ENCODE data around the gene C19orf47.

Gene C19orf47

GRCh38 chr19:40344422-40344821, 3.8 kb downstream of the C19orf47 start:
- no peak for TF ChIP-seq CTCF (conservative IDR thresholded peaks at IDR 0.05)
- no peak for TF ChIP-seq ZFX (IDR thresholded peaks at IDR 0.05)
- no peak overlapping the region for H3K27ac ChIP-seq

- H3K27ac ChIP-seq = no peak overlapping the region
- TF ChIP-seq ZFX (IDR thresholded peaks at IDR 0.05) (no peak), CTCF (conservative IDR thresholded peaks at IDR 0.05) (no peak)
These were observed 5.4 kb downstream of the C19orf47 start for GRCh38 chr19:40342644-40343311.

GRCh38 chr19:40341601-40342482, 6.4 kb downstream of the C19orf47 start:
- no peak overlapping the region for H3K27ac ChIP-seq
- TF ChIP-seq CTCF (conservative IDR thresholded peaks at IDR 0.05) (no peak), ZFX (IDR thresholded peaks at IDR 0.05) (no peak)

- H3K27ac ChIP-seq = no peak overlapping the region
- TF ChIP-seq CTCF (conservative IDR thresholded peaks at IDR 0.05) (no peak), ZFX (IDR thresholded peaks at IDR 0.05) (no peak)
These were observed 9.0 kb downstream of the C19orf47 start for GRCh38 chr19:40339018-40339728.

- TF ChIP-seq ZFX (IDR thresholded peaks at IDR 0.05) (no peak), CTCF (conservative IDR thresholded peaks at IDR 0.05) (no peak)
- no peak overlapping the region for H3K27ac ChIP-seq
These were observed 10.6 kb downstream of the C19orf47 start for GRCh38 chr19:40337594-40337993.

GRCh38 chr19:40337107-40337506, 11.1 kb downstream of the C19orf47 start:
- TF ChIP-seq CTCF (conservative IDR thresholded peaks at IDR 0.05) (no peak), ZFX (IDR thresholded peaks at IDR 0.05) (no peak)
- H3K27ac ChIP-seq = no peak overlapping the region

GRCh38 chr19:40336601-40336900, 11.6 kb downstream of the C19orf47 start:
- no peak overlapping the region for H3K27ac ChIP-seq
- no peak for TF ChIP-seq CTCF (conservative IDR thresholded peaks at IDR 0.05)
- no peak for TF ChIP-seq ZFX (IDR thresholded peaks at IDR 0.05)
